Measurements from ENCODE around the gene MTX1.
"Not testable (repeated sequence)": the region's sequence is repeated elsewhere in the genome, so short reads cannot be mapped to it uniquely, and the experiment has no call there.

MTX1 gene

GRCh38 chr1:155202731-155203515, 5.6 kb upstream of the MTX1 start:
- H3K9ac ChIP-seq (ENCODE audit: low read depth, low read length) = no peak overlapping the region
- no peak overlapping the region for H3K4me3 ChIP-seq (ENCODE audit: low read length)
- H3K4me1 ChIP-seq (ENCODE audit: insufficient read depth, low read length) = peaks cover 8% of the 10 kb centered on the region; the same call in 1 of the 2 replicates
- no peak overlapping the region for H3K27ac ChIP-seq (ENCODE audit: low read depth, low read length)
- H3K9me3 ChIP-seq (ENCODE audit: insufficient read depth, low read depth, low read length) = no peaks in the 10 kb centered on the region
- no peaks in the 10 kb centered on the region for H3K27me3 ChIP-seq (ENCODE audit: insufficient read depth, low read length)
- peaks cover 66% of the 10 kb centered on the region for H3K36me3 ChIP-seq (ENCODE audit: insufficient read depth, low read length)
- WGBS = 96% methylated on average over 19 of the region's 19 CpGs

- H3K27me3 ChIP-seq (ENCODE audit: insufficient read depth, low read length) = no peaks in the 10 kb centered on the region
- WGBS = 93% methylated on average over 14 of the region's 14 CpGs
- no peaks in the 10 kb centered on the region for H3K9me3 ChIP-seq (ENCODE audit: insufficient read depth, low read depth, low read length)
- H3K4me1 ChIP-seq (ENCODE audit: insufficient read depth, low read length) = peaks cover 17% of the 10 kb centered on the region; the same call in 1 of the 2 replicates
- no peak overlapping the region for H3K9ac ChIP-seq (ENCODE audit: low read depth, low read length)
- H3K27ac ChIP-seq (ENCODE audit: low read depth, low read length) = no peak overlapping the region
- H3K36me3 ChIP-seq (ENCODE audit: insufficient read depth, low read length) = peaks cover 46% of the 10 kb centered on the region
- H3K4me3 ChIP-seq (ENCODE audit: low read length) = no peak overlapping the region
Observed at GRCh38 chr1:155205035-155205434, 3.5 kb upstream of the MTX1 start.

- WGBS = 89% methylated on average over 9 of the region's 9 CpGs
- Histone ChIP-seq H3K9me3 (ENCODE audit: insufficient read depth, low read depth, low read length) (no peaks in the 10 kb centered on the region), H3K9ac (ENCODE audit: low read depth, low read length) (no peak overlapping the region)
Observed at GRCh38 chr1:155205969-155206593, 2.4 kb upstream of the MTX1 start.

GRCh38 chr1:155206891-155207805, 1.3 kb upstream of the MTX1 start:
- Histone ChIP-seq H3K27ac (ENCODE audit: low read depth, low read length) (peak overlapping the region; percentile 53; the same call in 1 of the 2 replicates), H3K27me3 (ENCODE audit: insufficient read depth, low read length) (no peaks in the 10 kb centered on the region), H3K4me3 (ENCODE audit: low read length) (peak overlapping the region; percentile 99), H3K9ac (ENCODE audit: low read depth, low read length) (peak overlapping the region; percentile 67), H3K4me1 (ENCODE audit: insufficient read depth, low read length) (peaks cover 18% of the 10 kb centered on the region; the same call in 1 of the 2 replicates), H3K9me3 (ENCODE audit: insufficient read depth, low read depth, low read length) (no peaks in the 10 kb centered on the region), H3K36me3 (ENCODE audit: insufficient read depth, low read length) (peaks cover 30% of the 10 kb centered on the region)
- 9% methylated on average over 13 of the region's 13 CpGs for WGBS

More at GRCh38 chr1:155205969-155206593, 2.4 kb upstream of the MTX1 start:
- H3K27ac ChIP-seq (ENCODE audit: low read depth, low read length) = no peak overlapping the region
- H3K36me3 ChIP-seq (ENCODE audit: insufficient read depth, low read length) = peaks cover 40% of the 10 kb centered on the region
- H3K27me3 ChIP-seq (ENCODE audit: insufficient read depth, low read length) = no peaks in the 10 kb centered on the region
- H3K4me3 ChIP-seq (ENCODE audit: low read length) = no peak overlapping the region
- H3K4me1 ChIP-seq (ENCODE audit: insufficient read depth, low read length) = peaks cover 18% of the 10 kb centered on the region; the same call in 1 of the 2 replicates

GRCh38 chr1:155207806-155208540, 522 bp upstream of the MTX1 start, which contains the start of gene THBS3:
TSS of gene THBS3 (minus strand) at chr1:155207897. CDS start at chr1:155207876, 21 bp downstream.
- Histone ChIP-seq H3K4me3 (ENCODE audit: low read length) (peak within 1 kb of the TSS; percentile 99), H3K36me3 (ENCODE audit: insufficient read depth, low read length) (peaks cover 21% of the 10 kb centered on the region), H3K27me3 (ENCODE audit: insufficient read depth, low read length) (no peaks in the 10 kb centered on the region), H3K27ac (ENCODE audit: low read depth, low read length) (peak within 1 kb of the TSS; percentile 99), H3K4me1 (ENCODE audit: insufficient read depth, low read length) (peaks cover 18% of the 10 kb centered on the region; the same call in 1 of the 2 replicates), H3K9me3 (ENCODE audit: insufficient read depth, low read depth, low read length) (no peaks in the 10 kb centered on the region), H3K9ac (ENCODE audit: low read depth, low read length) (peak within 1 kb of the TSS; percentile 97)
- WGBS = 6% methylated on average over 17 of the region's 17 CpGs

- H3K9me3 ChIP-seq (ENCODE audit: insufficient read depth, low read depth, low read length) = no peaks in the 10 kb centered on the region
- peaks cover 10% of the 10 kb centered on the region; the same call in 1 of the 2 replicates for H3K36me3 ChIP-seq (ENCODE audit: insufficient read depth, low read length)
- H3K4me1 ChIP-seq (ENCODE audit: insufficient read depth, low read length) = peaks cover 18% of the 10 kb centered on the region; the same call in 1 of the 2 replicates
- peak overlapping the region; percentile 99 for H3K4me3 ChIP-seq (ENCODE audit: low read length)
- peak overlapping the region; percentile 99 for H3K27ac ChIP-seq (ENCODE audit: low read depth, low read length)
- no peaks in the 10 kb centered on the region for H3K27me3 ChIP-seq (ENCODE audit: insufficient read depth, low read length)
- H3K9ac ChIP-seq (ENCODE audit: low read depth, low read length) = peak overlapping the region; percentile 97
- 3% methylated on average over 13 of the region's 13 CpGs for WGBS
Observed at GRCh38 chr1:155209312-155209721, 822 bp downstream of the MTX1 start.

GRCh38 chr1:155210314-155211104, 2.0 kb downstream of the MTX1 start:
- Histone ChIP-seq H3K4me1 (ENCODE audit: insufficient read depth, low read length) (peaks cover 18% of the 10 kb centered on the region; the same call in 1 of the 2 replicates), H3K9ac (ENCODE audit: low read depth, low read length) (no peak overlapping the region), H3K4me3 (ENCODE audit: low read length) (peak overlapping the region; percentile 99; the same call in 1 of the 2 replicates), H3K36me3 (ENCODE audit: insufficient read depth, low read length) (peaks cover 8% of the 10 kb centered on the region; the same call in 1 of the 2 replicates), H3K27ac (ENCODE audit: low read depth, low read length) (no peak overlapping the region), H3K27me3 (ENCODE audit: insufficient read depth, low read length) (no peaks in the 10 kb centered on the region), H3K9me3 (ENCODE audit: insufficient read depth, low read depth, low read length) (no peaks in the 10 kb centered on the region)
- WGBS = 86% methylated on average over 3 of the region's 4 CpGs

GRCh38 chr1:155211381-155212050, 3.0 kb downstream of the MTX1 start:
- H3K27me3 ChIP-seq (ENCODE audit: insufficient read depth, low read length); H3K27ac ChIP-seq (ENCODE audit: low read depth, low read length); H3K9me3 ChIP-seq (ENCODE audit: insufficient read depth, low read depth, low read length); H3K9ac ChIP-seq (ENCODE audit: low read depth, low read length); H3K4me3 ChIP-seq (ENCODE audit: low read length): not testable (repeated sequence)
- Histone ChIP-seq H3K36me3 (ENCODE audit: insufficient read depth, low read length) (peaks cover 11% of the 10 kb centered on the region; the same call in 1 of the 2 replicates), H3K4me1 (ENCODE audit: insufficient read depth, low read length) (peaks cover 18% of the 10 kb centered on the region; the same call in 1 of the 2 replicates)
- 93% methylated on average over 13 of the region's 13 CpGs for WGBS

GRCh38 chr1:155212051-155212440, 3.6 kb downstream of the MTX1 start:
- peaks cover 11% of the 10 kb centered on the region; the same call in 1 of the 2 replicates for H3K36me3 ChIP-seq (ENCODE audit: insufficient read depth, low read length)
- WGBS = 95% methylated on average over 5 of the region's 7 CpGs
- not testable (repeated sequence) for H3K27ac ChIP-seq (ENCODE audit: low read depth, low read length); H3K9me3 ChIP-seq (ENCODE audit: insufficient read depth, low read depth, low read length); H3K4me3 ChIP-seq (ENCODE audit: low read length); H3K9ac ChIP-seq (ENCODE audit: low read depth, low read length); H3K27me3 ChIP-seq (ENCODE audit: insufficient read depth, low read length)
- H3K4me1 ChIP-seq (ENCODE audit: insufficient read depth, low read length) = peaks cover 16% of the 10 kb centered on the region; the same call in 1 of the 2 replicates
